ENCODE measurements around the gene CARMIL1.
A peak's percentile ranks its signal among the peaks of the same experiment; 100 is the strongest.
"Not testable (repeated sequence)": the region's sequence is repeated elsewhere in the genome, so short reads cannot be mapped to it uniquely, and the experiment has no call there.

The CARMIL1 gene

GRCh38 chr6:25578538-25578937 is 299.4 kb downstream of the CARMIL1 start:
- no peak for DNase-seq (ENCODE audit: low spot score)

GRCh38 chr6:25579391-25579883 is 300.3 kb downstream of the CARMIL1 start:
- no peak for DNase-seq (ENCODE audit: low spot score)

- no peak for DNase-seq (ENCODE audit: low spot score)
Measured at GRCh38 chr6:25579902-25580495, 300.8 kb downstream of the CARMIL1 start.

- no peak for DNase-seq (ENCODE audit: low spot score)
Measured at GRCh38 chr6:25582101-25582500, 302.9 kb downstream of the CARMIL1 start.

GRCh38 chr6:25583099-25583498 is 303.9 kb downstream of the CARMIL1 start:
- no peak for DNase-seq (ENCODE audit: low spot score)

- DNase-seq (ENCODE audit: low spot score) = no peak
Measured at GRCh38 chr6:25583906-25584305, 304.7 kb downstream of the CARMIL1 start.

GRCh38 chr6:25585225-25585624 is 306.1 kb downstream of the CARMIL1 start:
- no peak for DNase-seq (ENCODE audit: low spot score)

- not testable (repeated sequence) for DNase-seq (ENCODE audit: low spot score)
Measured at GRCh38 chr6:25586119-25586518, 306.9 kb downstream of the CARMIL1 start.

GRCh38 chr6:25586927-25587326 is 307.8 kb downstream of the CARMIL1 start:
- no peak for DNase-seq (ENCODE audit: low spot score)

- DNase-seq (ENCODE audit: low spot score) = no peak
Measured at GRCh38 chr6:25590986-25591385, 311.8 kb downstream of the CARMIL1 start.

GRCh38 chr6:25596928-25597818 is 318.0 kb downstream of the CARMIL1 start:
- DNase-seq (ENCODE audit: low spot score) = no peak

GRCh38 chr6:25599516-25600085 is 320.4 kb downstream of the CARMIL1 start:
- DNase-seq (ENCODE audit: low spot score) = no peak

GRCh38 chr6:25601800-25602673 is 322.9 kb downstream of the CARMIL1 start:
- DNase-seq (ENCODE audit: low spot score) = peak; percentile 66

- no peak for DNase-seq (ENCODE audit: low spot score)
Measured at GRCh38 chr6:25602674-25602982, 323.5 kb downstream of the CARMIL1 start.

- no peak for DNase-seq (ENCODE audit: low spot score)
Measured at GRCh38 chr6:25603251-25603650, 324.1 kb downstream of the CARMIL1 start.

GRCh38 chr6:25606151-25606550 is 327.0 kb downstream of the CARMIL1 start:
- no peak for DNase-seq (ENCODE audit: low spot score)

GRCh38 chr6:25608558-25609174 is 329.5 kb downstream of the CARMIL1 start:
- DNase-seq (ENCODE audit: low spot score) = no peak

- no peak for DNase-seq (ENCODE audit: low spot score)
Measured at GRCh38 chr6:25612666-25613065, 333.5 kb downstream of the CARMIL1 start.

- no peak for DNase-seq (ENCODE audit: low spot score)
Measured at GRCh38 chr6:25613415-25613814, 334.2 kb downstream of the CARMIL1 start.

- no peak for DNase-seq (ENCODE audit: low spot score)
Measured at GRCh38 chr6:25614052-25614451, 334.9 kb downstream of the CARMIL1 start.

GRCh38 chr6:25615471-25615870 is 336.3 kb downstream of the CARMIL1 start:
- DNase-seq (ENCODE audit: low spot score) = no peak

GRCh38 chr6:25617997-25618396 is 338.8 kb downstream of the CARMIL1 start:
- DNase-seq (ENCODE audit: low spot score) = no peak
